HepG2 (cell line): ENCODE data around the gene CHD9NB. TPM values are rescaled to one million over a fixed set of nuclear protein-coding genes. Genes with fewer than 3 reads are reported as not detected.

Experiments used
- ATAC-seq: fragments of 200-7000 bp; cut with Tn5 transposase; 3 replicates; pipeline ENCODE4 v1.9.1; 2020; ENCODE audit warnings: mild to moderate bottlenecking, moderate library complexity
- BruUV-seq: library from RNA; stranded (reverse); fragments of 400-500 nt; replicated peaks from 2 replicates; lab custom pipeline; 2021; lab: Mats Ljungman, UMichigan
- CTCF ChIA-PET: fragments of 300-600 bp; formaldehyde crosslinking; extraction: SDS; loops from one replicate; lab custom pipeline; 2021; ENCODE audit warnings: low total read pairs, inconsistent platforms, low intra/inter-chr PET ratio; lab: Yijun Ruan, JAX
- POLR2A ChIA-PET: fragments of 350-600 bp; sonication (Branson Sonifier 250); formaldehyde crosslinking; loops from one replicate; lab custom pipeline; 2020; ENCODE audit warnings: antibody characterized with exemption, inconsistent platforms; lab: Yijun Ruan, JAX
- DNase-seq: peaks from one replicate; pipeline ENCODE4 v3.0.0-alpha.2; 2015; ENCODE audit warnings: low spot score
- FAIRE-seq: peaks from 3 replicates; lab custom pipeline; 2011; peaks lifted over from hg19 to GRCh38; lab: Jason Lieb, UNC
- H2AFZ ChIP-seq: one replicate; pipeline ENCODE4 v1.6.1; 2011; ENCODE audit warnings: low read length, inconsistent platforms
- H3K27ac ChIP-seq: fragments of 300-600 bp; 3 replicates; pipeline ENCODE4 v1.8.0; 2011; ENCODE audit warnings: mixed run types, mild to moderate bottlenecking, mixed read lengths, low read length, inconsistent platforms; ENCODE audit not compliant: insufficient read depth; ENCODE audit errors: extremely low read length
- H3K27me3 ChIP-seq, 2 experiments: fragments of 200-600 bp in 1 of 2; 2 replicates in 1 of 2; 3 replicates in 1 of 2; pipeline versions ENCODE4 v1.6.0 to v1.8.0; 2011; ENCODE audit warnings: low read length in 2 of 2, mild to moderate bottlenecking in 2 of 2, moderate library complexity in 2 of 2, inconsistent platforms in 1 of 2; ENCODE audit not compliant: insufficient read depth in 2 of 2, control insufficient read depth in 1 of 2
- H3K36me3 ChIP-seq, 2 experiments: fragments of 200-600 bp in 1 of 2; replicated peaks in 1 of 2; 2 replicates in 1 of 2; 3 replicates in 1 of 2; pipeline versions ENCODE4 v1.5.1 to v1.8.0; 2011; ENCODE audit warnings: low read length in 2 of 2, inconsistent platforms in 1 of 2; ENCODE audit not compliant: insufficient read depth in 2 of 2, control insufficient read depth in 1 of 2
- H3K4me1 ChIP-seq: 2 replicates; pipeline ENCODE4 v1.5.1; 2012; ENCODE audit warnings: low read length, inconsistent platforms; ENCODE audit not compliant: insufficient read depth
- H3K4me2 ChIP-seq: 2 replicates; pipeline ENCODE4 v1.6.0; 2011; ENCODE audit warnings: low read depth, low read length, inconsistent platforms
- H3K4me3 ChIP-seq, 3 experiments: fragments of 200-600 bp in 1 of 3; sonication (generic), shearing (Covaris generic) in 1 of 3; replicated peaks in 1 of 3; 2 replicates each; pipeline ENCODE4 v1.5.1; 2011 to 2016; ENCODE audit warnings: low read length in 3 of 3, inconsistent platforms in 2 of 3, low read depth in 2 of 3, mild to moderate bottlenecking in 2 of 3, control low read depth in 1 of 3, mixed read lengths in 1 of 3; ENCODE audit not compliant: insufficient read depth in 1 of 3
- H3K79me2 ChIP-seq: one replicate; pipeline ENCODE4 v1.6.1; 2011; ENCODE audit warnings: low read length, inconsistent platforms; ENCODE audit not compliant: insufficient read depth
- H3K9ac ChIP-seq: 2 replicates; pipeline ENCODE4 v1.6.0; 2011; ENCODE audit warnings: mild to moderate bottlenecking, low read depth, low read length, inconsistent platforms; ENCODE audit not compliant: insufficient read depth
- H3K9me3 ChIP-seq: 2 replicates; pipeline ENCODE4 v1.5.1; 2012; ENCODE audit warnings: mild to moderate bottlenecking, low read length
- H4K20me1 ChIP-seq: 2 replicates; pipeline ENCODE4 v1.6.0; 2011; ENCODE audit warnings: inconsistent platforms, mild to moderate bottlenecking, low read length, moderate library complexity; ENCODE audit not compliant: insufficient read depth
- AFF4 ChIP-seq: sonication (generic); formaldehyde crosslinking; IDR thresholded peaks from 2 replicates; pipeline ENCODE4 v1.4.0; 2020; ENCODE audit warnings: missing genetic modification reagents
- ATF7 ChIP-seq, 2 experiments: fragments of 450-650 bp in 1 of 2; sonication (generic) in 1 of 2; formaldehyde crosslinking in 1 of 2; IDR thresholded peaks; 2 replicates each; pipeline versions ENCODE4 v1.4.0 to v1.6.1; 2016 to 2020; ENCODE audit warnings: antibody characterized with exemption in 1 of 2, mild to moderate bottlenecking in 1 of 2, missing genetic modification reagents in 1 of 2
- CAMTA2 ChIP-seq: sonication (generic); formaldehyde crosslinking; IDR thresholded peaks from 2 replicates; pipeline ENCODE4 v1.4.0; 2020; ENCODE audit warnings: mild to moderate bottlenecking, missing genetic modification reagents, borderline replicate concordance
- CCAR2 ChIP-seq: fragments of 200-400 bp; formaldehyde crosslinking; optimal IDR thresholded peaks from 2 replicates; pipeline ENCODE3; 2018; ENCODE audit warnings: low read depth, mild to moderate bottlenecking, low read length, moderate library complexity
- CREBL2 ChIP-seq: sonication (generic); formaldehyde crosslinking; IDR thresholded peaks from 2 replicates; pipeline ENCODE4 v1.8.1; 2023; ENCODE audit warnings: missing genetic modification reagents, mild to moderate bottlenecking, borderline replicate concordance
- MXD1 ChIP-seq: sonication (generic); formaldehyde crosslinking; IDR thresholded peaks from 2 replicates; pipeline ENCODE4 v1.4.0; 2020; ENCODE audit warnings: mild to moderate bottlenecking, missing genetic modification reagents
- SAP130 ChIP-seq: IDR thresholded peaks from 2 replicates; pipeline ENCODE4 v1.6.1; 2016; ENCODE audit warnings: low read depth
- YEATS4 ChIP-seq: sonication (generic); formaldehyde crosslinking; IDR thresholded peaks from 2 replicates; pipeline ENCODE4 v1.4.0; 2020; ENCODE audit warnings: missing genetic modification reagents, borderline replicate concordance
- ZNF512 ChIP-seq: sonication (generic); formaldehyde crosslinking; IDR thresholded peaks from 2 replicates; pipeline ENCODE4 v1.4.0; 2020; ENCODE audit warnings: mild to moderate bottlenecking, missing genetic modification reagents
- ZNF660 ChIP-seq: sonication (generic); formaldehyde crosslinking; IDR thresholded peaks from 2 replicates; pipeline ENCODE4 v1.5.1; 2020; ENCODE audit warnings: mild to moderate bottlenecking, low read depth, missing genetic modification reagents, borderline replicate concordance
- ZNF746 ChIP-seq: sonication (generic); formaldehyde crosslinking; IDR thresholded peaks from 2 replicates; pipeline ENCODE4 v1.8.0; 2022; ENCODE audit warnings: mild to moderate bottlenecking, missing genetic modification reagents
- ZSCAN22 ChIP-seq: sonication (generic); formaldehyde crosslinking; IDR thresholded peaks from 2 replicates; pipeline ENCODE4 v1.4.0; 2020; ENCODE audit warnings: mild to moderate bottlenecking, missing genetic modification reagents
- WGBS: methylation state at CpG from one replicate; pipeline ENCODE4 v1.1.6; 2017; ENCODE audit warnings: low lambda C conversion rate; 5-methylcytosine and 5-hydroxymethylcytosine counted together
- in situ Hi-C: cut with HindIII; loops from 2 replicates; pipeline ENCODE4 v1.10.0; 2017; ENCODE audit warnings: low pct_unique_long_range_greater_than_20kb; ENCODE audit not compliant: extremely low pct_ligation_motif_present
- intact Hi-C: fragments of 100-400 bp; cut with micrococcal nuclease; formaldehyde crosslinking; loops from one replicate; pipeline ENCODE4 v1.10.0; 2022; ENCODE audit not compliant: unreplicated experiment
- polyA plus RNA-seq, 8 experiments: library from polyadenylated mRNA; depleted of rRNA in 3 of 8; stranded (reverse) in 7 of 8; unstranded in 1 of 8; fragments of >200 nt; fragmentation: Illumina TruSeq in 4 of 8; extraction: Trizol in 4 of 8; gene quantifications; 2 replicates each; pipeline versions ENCODE4 v1.2.1 to v1.2.3, GENCODE V29; 2011 to 2016; ENCODE audit warnings: low read depth in 4 of 8, missing spikeins in 1 of 8, mixed read lengths in 1 of 8; ENCODE audit not compliant: insufficient read depth in 1 of 8
- total RNA-seq, 5 experiments: library from RNA; depleted of rRNA; stranded (reverse); fragments of >200 nt; fragmentation: Illumina TruSeq; extraction: Trizol; gene quantifications; 2 replicates each; pipeline ENCODE4 v1.2.3, GENCODE V29; 2016; ENCODE audit warnings: low read depth in 1 of 5

Gene CHD9NB
- total and polyA plus RNA-seq, 2 of the 13 experiments (the other 11 are each of a cell fraction or from before 2014, with no cell fraction given), result 0.17 to 0.18 TPM

GRCh38 chr16:53065461-53066061, 12.9 kb upstream of the CHD9NB start:
- Histone ChIP-seq H2AFZ (no peak overlapping the region), H3K4me3 (no peak overlapping the region), H4K20me1 (0 out of 2 replicates have a peak, but pooled peaks cover 6% of the 10 kb centered on the region), H3K9me3 (no peaks in the 10 kb centered on the region), H3K79me2 (peaks cover 72% of the 10 kb centered on the region), H3K27ac (no peak overlapping the region), H3K4me2 (no peak overlapping the region), H3K36me3 (peaks cover 8 to 15% of the 10 kb centered on the region in 2 experiments), H3K27me3 (no peaks in the 10 kb centered on the region), H3K4me1 (peaks cover 36% of the 10 kb centered on the region), H3K9ac (no peak overlapping the region)
- ChIA-PET POLR2A (no interaction called here), CTCF (no interaction called here)
- no peak for FAIRE-seq
- no peak for ATAC-seq
- in situ Hi-C loops, result no loop called here
- no peak for DNase-seq
- intact Hi-C loops, result no loop called here
- TF ChIP-seq CCAR2 (no peak), ZNF512 (CRISPR knock-in tag) (no peak), ATF7 (IDR thresholded peaks at IDR 0.05) (no peak), ATF7 (CRISPR knock-in tag; IDR thresholded peaks at IDR 0.05) (no peak), CREBL2 (CRISPR knock-in tag) (no peak), MXD1 (CRISPR knock-in tag) (no peak), ZSCAN22 (CRISPR knock-in tag) (no peak), ZNF746 (CRISPR knock-in tag) (no peak), AFF4 (CRISPR knock-in tag) (no peak), YEATS4 (no peak), SAP130 (CRISPR knock-in tag) (no peak), ZNF660 (CRISPR knock-in tag) (no peak), CAMTA2 (no peak)
- WGBS, result 88% methylated on average over 6 of the region's 6 CpGs
- no TSS peak for BruUV-seq
